HCT116 (cell line): ENCODE data around the gene CTNND2.

Source experiments
- CEBPB ChIP-seq: IDR thresholded peaks from 2 replicates; pipeline ENCODE4 v1.6.1; 2012; ENCODE audit warnings: low read depth
- EZH2 ChIP-seq: fragments of 200-600 bp; sonication (generic); IDR thresholded peaks from 2 replicates; pipeline ENCODE4 v1.6.1; 2017; ENCODE audit warnings: antibody characterized with exemption, mixed run types
- EZH2phosphoT487 ChIP-seq: fragments of 200-600 bp; IDR thresholded peaks from 2 replicates; pipeline ENCODE4 v1.6.1; 2018; ENCODE audit warnings: antibody characterized with exemption, borderline replicate concordance
- JUND ChIP-seq: IDR thresholded peaks from 2 replicates; pipeline ENCODE4 v1.6.1; 2012
- POLR2A ChIP-seq: IDR thresholded peaks from 2 replicates; pipeline ENCODE4 v1.7.0; 2011; ENCODE audit warnings: borderline replicate concordance; ENCODE audit not compliant: insufficient read depth, insufficient read length; ENCODE audit errors: extremely low read depth
- POLR2AphosphoS5 ChIP-seq: IDR thresholded peaks from 2 replicates; pipeline ENCODE4 v1.6.1; 2011; ENCODE audit warnings: mild to moderate bottlenecking, low read depth, low read length, moderate library complexity
- SIN3A ChIP-seq: IDR thresholded peaks from 2 replicates; pipeline ENCODE4 v1.6.1; 2012; ENCODE audit warnings: low read depth
- SP1 ChIP-seq: IDR thresholded peaks from 2 replicates; pipeline ENCODE4 v1.6.1; 2012; ENCODE audit warnings: low read depth
- YY1 ChIP-seq: IDR thresholded peaks from 2 replicates; pipeline ENCODE4 v1.6.1; 2011; ENCODE audit warnings: low read length, low read depth, moderate library complexity, mild to moderate bottlenecking; ENCODE audit not compliant: insufficient replicate concordance; ENCODE audit errors: extremely low read depth
- TF ChIP-seq, protein P1 (sequence below), 3 experiments: fragments of 200-600 bp in 1 of 3; sonication (generic) in 1 of 3; IDR thresholded peaks in 2 of 3; conservative IDR thresholded peaks in 1 of 3; 2 replicates each; pipeline ENCODE4 v1.5.1; 2012 to 2017; ENCODE audit warnings: low read depth in 2 of 3, low read length in 2 of 3, antibody characterized with exemption in 1 of 3, borderline replicate concordance in 1 of 3, control low read depth in 1 of 3, mild to moderate bottlenecking in 1 of 3, mixed read lengths in 1 of 3, mixed run types in 1 of 3, moderate library complexity in 1 of 3; ENCODE audit not compliant: insufficient read depth in 1 of 3
- TF ChIP-seq, protein P2 (sequence below): IDR thresholded peaks from 2 replicates; pipeline ENCODE4 v1.6.1; 2012
- TF ChIP-seq, protein P3 (sequence below): IDR thresholded peaks from 2 replicates; pipeline ENCODE4 v1.6.1; 2011; ENCODE audit warnings: mild to moderate bottlenecking, low read length, moderate library complexity; ENCODE audit not compliant: insufficient replicate concordance; ENCODE audit errors: extremely low read depth

DNA sequence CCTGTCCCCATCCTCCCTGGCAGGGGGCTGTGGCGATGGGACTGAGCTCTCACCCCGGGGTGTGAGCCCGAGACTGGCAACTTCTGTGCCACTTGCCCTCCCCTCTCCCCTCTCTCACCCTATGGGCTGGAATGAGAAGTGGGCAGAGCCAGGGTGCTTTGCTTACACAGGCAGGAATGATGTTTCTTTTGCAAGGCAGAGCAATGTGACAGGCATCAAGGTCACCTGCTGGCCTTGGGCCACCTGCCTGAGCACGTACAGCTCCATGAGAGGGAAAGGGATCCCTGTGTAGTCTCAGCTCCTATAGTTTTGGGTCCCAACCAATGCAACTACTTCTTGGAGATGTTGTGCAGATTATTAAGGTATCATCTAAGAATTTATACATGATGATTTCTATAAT lies 890.5 kb downstream of the CTNND2 start:
- TF ChIP-seq, protein P1, sequence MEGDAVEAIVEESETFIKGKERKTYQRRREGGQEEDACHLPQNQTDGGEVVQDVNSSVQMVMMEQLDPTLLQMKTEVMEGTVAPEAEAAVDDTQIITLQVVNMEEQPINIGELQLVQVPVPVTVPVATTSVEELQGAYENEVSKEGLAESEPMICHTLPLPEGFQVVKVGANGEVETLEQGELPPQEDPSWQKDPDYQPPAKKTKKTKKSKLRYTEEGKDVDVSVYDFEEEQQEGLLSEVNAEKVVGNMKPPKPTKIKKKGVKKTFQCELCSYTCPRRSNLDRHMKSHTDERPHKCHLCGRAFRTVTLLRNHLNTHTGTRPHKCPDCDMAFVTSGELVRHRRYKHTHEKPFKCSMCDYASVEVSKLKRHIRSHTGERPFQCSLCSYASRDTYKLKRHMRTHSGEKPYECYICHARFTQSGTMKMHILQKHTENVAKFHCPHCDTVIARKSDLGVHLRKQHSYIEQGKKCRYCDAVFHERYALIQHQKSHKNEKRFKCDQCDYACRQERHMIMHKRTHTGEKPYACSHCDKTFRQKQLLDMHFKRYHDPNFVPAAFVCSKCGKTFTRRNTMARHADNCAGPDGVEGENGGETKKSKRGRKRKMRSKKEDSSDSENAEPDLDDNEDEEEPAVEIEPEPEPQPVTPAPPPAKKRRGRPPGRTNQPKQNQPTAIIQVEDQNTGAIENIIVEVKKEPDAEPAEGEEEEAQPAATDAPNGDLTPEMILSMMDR (IDR thresholded peaks at IDR 0.05 in 2 of 3, conservative IDR thresholded peaks at IDR 0.05 in 1 of 3; ENCODE audit: borderline replicate concordance in 1 of 3, insufficient read depth in 1 of 3, low read depth in 2 of 3, low read length in 2 of 3), result no peak
- no peak for TF ChIP-seq POLR2AphosphoS5
- TF ChIP-seq SIN3A, result no peak
- TF ChIP-seq, protein P2, sequence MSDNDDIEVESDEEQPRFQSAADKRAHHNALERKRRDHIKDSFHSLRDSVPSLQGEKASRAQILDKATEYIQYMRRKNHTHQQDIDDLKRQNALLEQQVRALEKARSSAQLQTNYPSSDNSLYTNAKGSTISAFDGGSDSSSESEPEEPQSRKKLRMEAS, result no peak
- no peak for TF ChIP-seq CEBPB
- TF ChIP-seq JUND, result no peak
- TF ChIP-seq EZH2, result no peak
- TF ChIP-seq, protein P3, sequence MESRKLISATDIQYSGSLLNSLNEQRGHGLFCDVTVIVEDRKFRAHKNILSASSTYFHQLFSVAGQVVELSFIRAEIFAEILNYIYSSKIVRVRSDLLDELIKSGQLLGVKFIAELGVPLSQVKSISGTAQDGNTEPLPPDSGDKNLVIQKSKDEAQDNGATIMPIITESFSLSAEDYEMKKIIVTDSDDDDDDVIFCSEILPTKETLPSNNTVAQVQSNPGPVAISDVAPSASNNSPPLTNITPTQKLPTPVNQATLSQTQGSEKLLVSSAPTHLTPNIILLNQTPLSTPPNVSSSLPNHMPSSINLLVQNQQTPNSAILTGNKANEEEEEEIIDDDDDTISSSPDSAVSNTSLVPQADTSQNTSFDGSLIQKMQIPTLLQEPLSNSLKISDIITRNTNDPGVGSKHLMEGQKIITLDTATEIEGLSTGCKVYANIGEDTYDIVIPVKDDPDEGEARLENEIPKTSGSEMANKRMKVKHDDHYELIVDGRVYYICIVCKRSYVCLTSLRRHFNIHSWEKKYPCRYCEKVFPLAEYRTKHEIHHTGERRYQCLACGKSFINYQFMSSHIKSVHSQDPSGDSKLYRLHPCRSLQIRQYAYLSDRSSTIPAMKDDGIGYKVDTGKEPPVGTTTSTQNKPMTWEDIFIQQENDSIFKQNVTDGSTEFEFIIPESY, result no peak
- TF ChIP-seq SP1, result no peak
- no peak for TF ChIP-seq POLR2A
- no peak for TF ChIP-seq EZH2phosphoT487
- TF ChIP-seq YY1, result no peak
